OCI-LY3 (cell line): Measurements from ENCODE around the gene MTUS2.

Experiments used
- CTCF ChIP-seq: fragments of 200-600, 300-600 bp; sonication (generic); IDR thresholded peaks from 2 replicates; pipeline ENCODE4 v1.5.1; 2014; ENCODE audit warnings: antibody characterized with exemption, low read length, low read depth
- EZH2phosphoT487 ChIP-seq: fragments of 200-600 bp; shearing (Covaris generic); IDR thresholded peaks from 2 replicates; pipeline ENCODE4 v1.6.1; 2018; ENCODE audit warnings: antibody characterized with exemption, mixed run types, low read depth

GRCh38 chr13:29479716-29480492 is 659.8 kb downstream of the MTUS2 start:
- TF ChIP-seq CTCF (no peak), EZH2phosphoT487 (no peak)
